Stimulated activated CD4-positive, alpha-beta T cell treated with anti-CD3 and anti-CD28 coated beads, Interleukin-12 subunit alpha, Interleukin-12 subunit beta, amount 100 ng/mL, for 4 hours (primary cell): ENCODE measurements around the gene MGST2.

Experiments
- DNase-seq: peaks from one replicate; pipeline ENCODE4 v3.0.0-alpha.2; 2020

MGST2 gene

DNA sequence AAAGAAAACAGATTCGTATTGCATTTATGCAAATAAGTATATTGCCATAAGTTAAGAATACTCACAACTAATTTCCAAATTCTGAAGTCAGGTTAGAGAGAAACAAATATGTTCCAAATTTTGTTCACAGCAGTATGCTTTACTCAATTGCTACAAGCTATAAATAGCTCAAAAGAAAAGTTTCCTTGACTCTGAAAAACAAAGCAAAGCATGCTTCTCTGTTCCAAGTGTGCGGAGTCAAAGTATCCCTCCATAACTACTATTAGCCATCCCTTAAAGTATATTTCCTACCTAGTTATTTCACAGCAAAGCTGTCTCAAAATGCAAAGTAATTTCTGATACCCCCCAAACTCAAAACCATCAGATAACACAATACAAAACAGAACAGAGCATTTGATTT lies 47.3 kb downstream of the MGST2 start:
- DNase-seq: no peak

DNA sequence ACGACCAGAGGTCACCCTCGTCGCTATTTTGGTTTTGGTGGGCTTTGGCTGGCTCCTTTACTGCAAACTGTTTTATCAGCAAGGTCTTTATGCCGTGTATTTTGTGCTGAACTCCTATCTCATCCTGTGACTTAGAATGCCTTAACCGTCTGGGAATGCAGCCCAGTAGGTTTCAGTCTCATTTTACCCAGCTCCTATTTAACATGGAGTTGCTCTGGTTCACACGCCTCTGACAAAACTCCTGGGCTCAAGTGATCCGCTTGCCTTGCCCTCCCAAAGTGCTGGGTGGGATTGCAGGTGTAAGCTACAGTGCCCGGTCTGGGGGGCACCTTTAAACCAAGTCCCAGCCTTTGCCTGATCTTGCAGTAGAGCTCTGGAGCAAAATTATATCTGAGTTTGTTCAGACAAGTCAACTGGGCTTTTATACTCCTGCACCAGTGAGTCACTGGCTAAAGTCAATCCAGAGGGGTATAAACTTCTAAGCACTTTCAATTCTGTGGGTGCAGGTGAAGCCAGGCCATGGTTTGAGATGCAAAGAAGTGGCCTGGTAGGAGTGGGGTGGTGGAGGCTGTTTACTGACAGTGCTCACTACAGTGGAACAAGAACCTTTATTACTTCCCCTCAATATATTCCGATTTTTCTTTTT lies 50.2 kb downstream of the MGST2 start:
- no peak for DNase-seq

DNA sequence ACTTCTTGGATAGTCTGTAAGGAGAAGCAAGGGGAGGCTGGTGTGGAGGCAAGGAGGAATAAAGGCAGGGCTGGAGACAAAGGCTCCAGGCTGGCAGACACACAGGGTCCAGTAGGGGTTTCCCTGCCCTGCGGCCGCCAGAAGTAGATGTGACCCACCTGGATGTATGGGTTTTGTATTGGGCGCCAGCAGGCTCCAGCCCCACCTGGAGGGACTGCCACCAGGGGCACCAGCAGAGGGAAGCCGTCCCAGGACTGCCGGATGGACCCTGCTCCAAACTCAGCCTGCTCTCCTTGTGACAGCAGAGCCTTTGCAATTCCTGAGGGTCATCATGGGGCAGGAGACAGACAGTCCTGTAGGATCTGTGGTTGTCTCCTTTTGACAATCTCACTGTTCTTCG lies 52.7 kb downstream of the MGST2 start:
- DNase-seq: no peak

DNA sequence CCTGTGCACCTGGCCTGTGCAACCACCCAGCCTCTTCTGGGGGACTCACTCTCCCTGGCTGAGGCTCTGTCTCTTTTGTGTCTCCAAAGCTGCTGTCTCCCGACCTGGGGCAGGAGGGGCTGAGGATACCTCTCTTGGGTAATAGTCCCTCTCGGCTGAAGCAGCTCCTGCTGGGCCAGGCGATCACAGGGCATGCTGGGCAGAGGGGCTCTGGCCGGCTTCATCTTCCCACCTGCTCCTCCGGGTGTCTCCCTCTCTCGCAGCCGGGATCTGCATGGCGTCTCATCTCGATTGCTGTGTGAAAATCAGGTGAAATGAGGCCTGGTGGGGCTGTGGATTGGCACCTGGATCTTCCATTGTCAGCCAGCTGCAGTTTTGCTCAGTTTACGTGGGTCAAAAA lies 53.2 kb downstream of the MGST2 start:
- DNase-seq: no peak

DNA sequence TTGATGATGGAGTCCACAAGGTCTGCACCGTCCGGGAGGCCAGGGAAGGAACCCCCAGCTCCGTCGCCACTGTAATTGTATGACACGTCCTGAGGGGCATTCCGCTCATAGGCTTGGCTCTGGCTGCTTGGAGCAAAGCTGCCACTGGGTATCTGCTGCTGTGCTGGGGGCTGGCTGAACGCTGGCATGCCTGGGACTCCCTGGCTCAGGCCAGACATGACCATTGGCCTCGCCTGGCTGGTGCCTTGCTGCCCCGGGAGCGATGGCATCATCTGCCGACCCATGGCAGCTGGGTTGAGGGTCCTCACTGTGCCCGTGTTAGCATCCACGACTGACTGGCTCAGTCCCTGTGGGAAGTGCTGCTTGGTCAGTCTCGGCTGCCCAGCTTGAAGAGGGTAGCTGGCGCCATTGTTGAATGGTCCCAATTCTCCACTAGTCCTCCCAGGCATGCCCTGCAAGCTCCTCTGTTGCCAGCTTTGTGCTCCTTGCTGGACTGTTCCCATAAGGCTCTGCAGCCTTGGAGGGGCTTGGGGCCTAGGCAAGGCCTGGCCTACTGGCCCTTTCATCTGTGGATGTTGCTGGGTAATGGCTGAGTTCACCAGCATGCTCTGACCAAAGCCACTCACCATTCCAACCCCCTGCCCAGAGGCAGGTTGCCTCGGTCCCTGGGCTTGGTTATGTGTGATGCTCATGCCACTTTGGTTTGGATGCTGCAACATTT lies 53.9 kb downstream of the MGST2 start:
- no peak for DNase-seq

DNA sequence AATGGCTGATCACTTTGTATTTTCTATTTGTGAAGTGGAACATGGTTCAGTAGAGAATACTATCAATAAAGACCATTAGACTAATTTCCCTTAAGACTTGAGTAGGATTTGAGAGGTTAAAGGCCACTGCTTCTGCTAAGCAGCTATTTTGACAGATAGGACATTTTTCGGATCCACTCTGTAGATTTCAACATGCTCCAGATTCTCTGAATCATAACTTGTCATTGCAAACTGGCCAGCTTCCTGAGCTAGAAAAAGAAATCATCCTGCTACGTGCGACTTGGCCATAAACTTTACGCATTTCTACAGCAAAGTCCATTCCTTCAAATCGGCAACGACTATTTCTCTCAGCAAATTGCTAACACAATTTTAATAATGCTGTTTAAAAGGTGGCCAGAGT lies 55.2 kb downstream of the MGST2 start:
- DNase-seq: no peak

DNA sequence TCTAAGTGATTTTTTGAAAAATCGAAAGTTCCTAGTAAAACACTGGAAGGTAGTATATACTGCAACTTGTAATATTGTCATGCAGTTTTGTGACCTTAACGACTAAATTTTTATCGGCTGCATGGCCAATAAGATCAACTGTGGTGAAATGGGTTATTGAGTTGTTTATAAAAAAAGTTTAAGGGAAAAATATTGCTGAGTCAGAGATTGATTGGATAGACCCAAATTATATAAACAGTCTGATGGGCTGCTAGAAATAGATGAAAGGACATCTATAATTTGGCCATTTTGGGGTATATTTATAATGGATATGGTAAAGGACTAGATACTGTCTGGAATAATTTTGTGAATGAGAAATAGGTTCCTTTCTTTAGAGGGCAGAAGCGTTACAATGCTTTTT lies 56.2 kb downstream of the MGST2 start:
- no peak for DNase-seq

DNA sequence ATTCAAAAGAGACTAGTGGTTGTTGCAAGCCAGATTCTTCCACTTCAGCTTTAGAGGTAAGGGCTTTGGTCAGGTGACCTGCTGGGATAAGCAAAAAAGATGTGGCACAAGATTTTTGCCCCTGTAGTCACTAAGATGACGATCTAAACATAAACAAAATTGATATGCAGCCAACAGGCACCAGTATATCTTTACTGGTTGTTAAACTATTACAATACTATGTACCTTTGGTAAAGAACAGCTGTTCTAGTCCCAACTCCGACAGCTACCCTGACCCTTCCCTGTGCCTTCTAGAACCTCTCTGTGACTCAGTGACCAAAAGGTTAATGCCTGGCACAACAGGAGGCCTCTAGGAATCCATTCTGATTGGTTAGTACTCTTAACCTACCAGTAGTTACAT lies 59.6 kb downstream of the MGST2 start:
- DNase-seq: no peak

DNA sequence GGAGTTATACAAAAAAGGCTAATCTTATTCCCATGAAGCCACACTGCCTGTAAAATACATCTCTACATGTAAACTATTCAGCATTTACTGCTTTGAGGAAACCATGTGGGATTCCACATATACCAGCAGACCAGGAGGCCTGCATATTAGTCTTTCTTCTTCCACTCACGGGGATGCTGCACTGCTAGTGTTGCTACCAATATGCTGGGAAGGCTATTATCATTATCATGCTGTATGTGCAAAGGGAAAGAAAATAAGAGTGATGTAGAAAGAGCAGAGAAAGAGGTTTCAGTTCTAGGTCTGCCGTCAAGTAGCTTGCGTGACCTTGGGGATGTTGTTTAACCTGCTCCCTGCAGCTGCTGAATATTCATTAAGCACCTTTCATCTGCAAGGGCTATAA lies 61.0 kb downstream of the MGST2 start:
- DNase-seq: no peak

DNA sequence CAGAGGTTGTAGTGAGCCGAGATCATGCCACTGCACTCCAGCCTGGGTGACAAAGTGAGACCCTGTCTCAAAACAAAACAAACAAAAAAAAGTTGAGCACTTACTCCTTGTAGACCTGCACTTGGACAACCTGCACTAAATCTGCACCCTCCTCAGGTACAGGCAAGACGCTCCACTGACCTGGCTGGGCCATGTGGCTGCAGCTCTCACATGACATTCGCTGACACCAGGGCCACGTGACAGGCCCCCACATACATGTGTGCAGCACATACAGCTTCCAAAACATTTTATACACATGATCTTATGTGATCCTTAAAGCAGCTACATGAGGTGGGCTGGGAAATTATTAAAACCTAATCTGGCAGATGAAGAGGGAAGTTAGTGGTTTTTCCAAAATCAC lies 62.5 kb downstream of the MGST2 start:
- no peak for DNase-seq

DNA sequence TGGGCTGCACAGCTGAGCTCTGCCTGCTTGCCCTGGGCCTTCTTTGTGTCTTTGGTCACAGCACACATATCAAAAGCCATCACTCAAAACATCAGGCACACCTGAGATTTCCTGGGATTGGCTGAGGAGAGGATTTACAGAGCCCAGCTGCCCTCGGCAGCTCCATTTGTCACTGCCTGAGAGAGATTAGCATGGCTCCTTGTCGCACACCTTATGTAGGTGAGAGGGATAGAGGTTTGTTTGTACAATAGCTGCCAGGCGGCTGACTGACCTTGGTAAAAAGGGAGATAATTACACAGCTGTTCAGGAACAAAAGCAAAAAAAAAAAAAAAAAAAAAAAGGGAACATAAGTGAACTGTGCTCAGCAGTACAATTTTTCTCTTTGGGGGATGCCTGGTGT lies 63.2 kb downstream of the MGST2 start:
- no peak for DNase-seq

DNA sequence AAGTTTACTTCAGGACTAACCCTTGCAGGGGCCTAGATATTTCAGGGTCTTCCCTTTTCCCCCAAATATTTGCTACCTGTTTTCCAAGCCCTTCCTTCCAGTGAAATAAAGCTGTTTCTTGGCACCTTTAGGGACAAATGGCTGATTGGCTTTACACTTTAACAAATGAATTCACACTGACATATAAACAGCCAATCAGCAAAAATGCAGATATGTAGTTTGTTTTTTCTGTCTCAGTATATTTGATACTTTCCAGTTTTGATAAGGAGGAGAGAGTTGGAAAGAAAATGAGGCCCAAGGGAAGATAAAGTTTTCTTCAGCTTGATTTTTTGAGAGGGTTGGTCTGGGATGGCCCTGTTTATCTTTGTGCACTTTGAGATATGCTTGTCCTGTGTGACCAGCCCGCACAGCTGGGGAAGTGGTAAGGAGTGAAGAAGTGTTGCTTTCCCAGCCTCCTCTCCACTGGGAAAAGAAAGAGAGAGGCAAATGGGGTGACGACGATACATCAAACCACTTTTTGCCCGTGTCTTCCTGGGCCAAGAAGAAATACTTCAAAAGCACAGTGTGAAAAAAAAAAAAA lies 67.5 kb downstream of the MGST2 start:
- no peak for DNase-seq

DNA sequence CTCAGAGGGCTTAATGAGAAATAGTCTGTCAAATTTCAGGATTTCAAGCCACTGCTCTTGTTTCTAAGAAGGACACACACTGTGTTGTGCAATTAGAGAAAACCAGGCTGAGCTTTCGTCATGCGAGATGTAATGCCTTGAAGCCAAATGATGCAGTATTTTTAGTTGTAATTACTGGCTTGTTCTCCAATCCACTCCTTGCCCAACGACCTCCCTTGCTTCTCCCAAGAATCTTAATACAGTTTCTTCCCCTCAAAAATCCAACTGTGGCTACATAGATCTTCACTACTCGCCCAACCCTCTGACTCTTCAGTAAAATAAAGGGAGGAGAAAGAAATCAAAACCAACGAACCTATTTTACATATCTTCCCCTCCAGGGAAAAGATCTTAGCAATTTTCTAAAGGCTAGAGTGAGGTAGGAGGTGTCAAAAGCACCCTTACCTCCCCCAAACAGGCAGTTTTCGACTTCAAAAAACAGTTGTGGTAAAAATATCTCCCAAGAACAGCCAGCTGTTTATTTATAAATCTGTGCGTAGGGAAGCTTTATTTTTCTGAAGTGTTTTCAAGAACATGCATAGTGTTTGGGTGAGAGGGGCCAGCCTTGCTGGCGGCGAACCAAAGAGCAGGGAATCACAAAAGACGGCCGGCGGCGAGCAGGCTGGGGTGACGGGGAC lies 68.7 kb downstream of the MGST2 start:
- DNase-seq: no peak

DNA sequence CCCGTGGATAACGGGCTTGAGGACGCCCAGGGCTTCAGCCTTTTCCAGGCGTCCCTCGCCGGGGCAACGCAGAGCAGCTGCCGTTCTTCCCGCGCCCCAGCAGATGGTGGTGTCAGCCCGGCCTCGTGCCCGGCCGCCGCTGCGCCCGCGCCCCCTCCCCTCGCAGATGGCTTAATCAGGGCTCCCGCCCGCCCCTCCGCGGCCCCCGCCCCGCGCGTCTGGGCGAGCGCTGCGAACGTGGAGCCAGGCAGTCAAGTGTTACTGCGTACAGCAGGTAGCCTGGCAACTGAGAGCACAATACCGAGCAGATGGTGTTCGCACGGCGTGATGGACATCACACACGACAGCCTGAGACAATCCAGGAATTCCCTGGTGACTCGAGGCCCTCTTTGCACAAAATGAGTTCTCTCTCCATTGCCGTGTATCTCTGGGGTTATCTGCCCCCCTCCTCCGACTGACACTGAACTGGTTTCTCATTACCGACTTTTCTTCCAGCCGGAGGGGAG lies 69.3 kb downstream of the MGST2 start:
- DNase-seq: peak; percentile 54

DNA sequence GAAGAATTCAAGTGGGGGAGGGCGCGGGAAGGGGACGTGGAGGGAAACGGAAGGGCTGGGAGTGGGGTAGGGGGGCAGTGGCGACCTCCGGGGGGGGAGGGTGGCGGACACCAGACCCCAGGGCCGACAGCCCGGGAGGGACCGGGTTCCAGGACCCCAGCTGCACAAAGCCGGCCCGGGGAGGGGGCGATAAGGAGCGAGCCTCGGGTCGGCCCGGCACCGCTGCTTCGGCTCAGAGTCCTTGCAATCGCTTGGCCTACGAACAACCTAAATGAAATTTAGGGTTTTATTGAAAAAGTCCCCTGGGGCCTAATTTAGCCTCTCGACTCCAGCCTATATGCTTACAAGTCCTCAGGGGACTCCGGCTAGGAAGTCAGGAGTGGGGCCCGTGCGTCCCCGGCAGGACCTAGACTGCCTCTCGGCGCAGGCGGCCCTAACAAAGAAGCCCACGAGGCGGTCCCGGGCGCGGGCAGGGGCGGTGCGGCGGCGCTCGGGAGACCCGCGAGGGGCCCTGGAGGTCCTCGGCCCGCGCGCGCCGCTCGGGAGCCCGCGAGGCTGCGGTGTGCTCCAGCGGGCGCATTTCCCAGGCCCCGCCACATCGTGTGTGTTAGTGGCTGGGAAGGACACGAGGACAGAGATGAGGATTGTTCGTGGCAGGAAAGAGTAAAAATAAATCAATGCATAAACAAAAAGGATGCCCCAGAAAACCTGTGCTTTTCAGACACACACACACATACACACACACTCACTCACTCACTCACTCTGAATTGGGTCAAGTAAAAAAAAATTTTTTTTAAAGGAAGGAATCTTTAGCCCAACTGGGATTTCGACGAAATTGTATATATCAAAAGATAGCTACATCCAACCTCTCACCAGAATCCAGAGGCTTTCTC lies 70.0 kb downstream of the MGST2 start:
- peak; percentile 12 for DNase-seq

DNA sequence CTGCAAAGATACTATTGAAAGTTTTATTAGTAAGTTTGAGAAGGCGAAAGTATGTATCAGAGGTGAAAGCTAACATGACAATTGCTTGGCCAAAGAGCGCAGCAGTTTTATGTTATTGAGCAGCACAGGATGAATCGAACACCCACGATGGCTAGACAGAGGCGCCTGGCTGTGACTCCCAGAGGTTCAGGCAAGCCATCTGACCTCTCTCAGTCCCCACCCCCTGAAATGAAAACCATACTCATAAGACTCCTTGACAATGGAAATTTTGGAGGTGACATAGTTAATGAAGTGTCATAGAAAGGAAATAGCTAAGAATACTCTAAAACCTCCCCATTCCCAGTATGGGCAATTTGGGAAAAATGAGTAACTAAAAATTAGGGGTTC lies 70.6 kb downstream of the MGST2 start:
- DNase-seq: no peak

DNA sequence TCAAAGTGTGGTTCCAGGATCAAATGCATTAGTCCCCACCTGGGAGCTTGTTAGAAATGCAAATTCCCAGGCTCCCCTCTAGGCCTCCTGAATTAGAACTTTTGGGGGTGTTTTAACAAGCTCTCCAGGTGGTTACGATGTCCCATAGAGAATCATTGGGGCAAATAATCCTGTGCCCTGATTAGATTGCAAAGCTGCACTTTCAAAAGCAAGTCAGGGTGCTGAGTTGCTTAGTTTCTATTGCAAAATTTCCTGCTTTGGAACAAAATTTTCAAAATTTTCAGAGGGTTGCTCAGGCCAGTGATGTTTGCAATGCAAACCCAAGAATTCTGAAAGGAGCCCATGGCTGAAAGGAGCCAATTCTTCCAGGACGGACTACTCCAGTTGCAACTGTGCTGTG lies 71.0 kb downstream of the MGST2 start:
- no peak for DNase-seq

DNA sequence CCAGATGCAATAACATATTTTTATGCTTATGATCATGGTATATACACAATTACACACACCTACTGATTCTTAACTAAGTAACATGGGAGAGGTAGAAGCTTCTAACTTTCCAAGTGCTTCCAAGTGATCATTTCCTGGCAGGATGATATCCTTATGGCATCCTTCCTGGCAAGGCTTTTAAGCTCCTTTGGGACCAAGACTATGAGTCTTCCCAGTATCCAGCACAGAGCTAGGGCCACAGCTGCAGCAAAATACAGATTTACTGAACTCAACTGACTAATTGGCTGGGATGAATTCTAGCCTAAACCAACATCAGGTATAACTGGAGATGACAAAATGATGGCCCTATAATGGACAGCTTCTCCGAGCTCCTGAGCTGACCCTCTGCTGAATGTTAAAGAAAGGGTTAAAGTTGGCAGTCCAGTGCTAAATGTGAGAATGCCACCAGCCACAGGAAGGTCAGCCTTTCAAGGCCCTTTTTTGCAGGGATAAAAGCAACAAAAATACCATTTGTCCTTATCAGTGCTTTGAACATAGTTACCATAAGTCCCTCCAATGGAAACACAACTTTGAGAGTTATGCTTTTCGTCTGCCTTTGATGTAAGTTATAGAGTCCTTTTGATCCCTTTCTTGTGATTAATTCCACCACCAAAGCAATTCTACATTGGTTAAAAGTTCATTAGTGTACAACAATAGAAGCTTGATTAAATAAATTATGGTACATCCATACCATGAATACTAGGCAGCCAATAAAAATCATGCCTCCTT lies 73.4 kb downstream of the MGST2 start:
- no peak for DNase-seq

DNA sequence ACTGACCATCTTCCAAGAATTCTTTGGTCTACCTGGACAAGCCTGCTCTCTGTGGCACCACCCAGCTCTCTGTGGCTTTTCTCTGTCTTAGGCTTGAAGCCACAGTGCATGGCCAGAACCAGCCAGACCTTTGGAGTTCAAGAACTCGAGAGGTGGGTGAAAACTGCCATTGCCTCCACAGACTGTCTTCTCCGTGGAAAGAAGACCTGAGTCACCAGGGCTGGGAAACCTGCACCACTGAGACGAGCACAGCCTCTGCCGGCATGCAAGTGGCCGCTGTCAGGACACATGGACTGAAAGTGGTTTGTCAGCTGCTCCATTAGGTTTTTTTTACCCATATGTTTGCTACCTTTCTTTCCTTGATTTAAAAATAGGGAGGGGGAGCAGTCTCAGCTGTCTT lies 74.5 kb downstream of the MGST2 start:
- DNase-seq: no peak

DNA sequence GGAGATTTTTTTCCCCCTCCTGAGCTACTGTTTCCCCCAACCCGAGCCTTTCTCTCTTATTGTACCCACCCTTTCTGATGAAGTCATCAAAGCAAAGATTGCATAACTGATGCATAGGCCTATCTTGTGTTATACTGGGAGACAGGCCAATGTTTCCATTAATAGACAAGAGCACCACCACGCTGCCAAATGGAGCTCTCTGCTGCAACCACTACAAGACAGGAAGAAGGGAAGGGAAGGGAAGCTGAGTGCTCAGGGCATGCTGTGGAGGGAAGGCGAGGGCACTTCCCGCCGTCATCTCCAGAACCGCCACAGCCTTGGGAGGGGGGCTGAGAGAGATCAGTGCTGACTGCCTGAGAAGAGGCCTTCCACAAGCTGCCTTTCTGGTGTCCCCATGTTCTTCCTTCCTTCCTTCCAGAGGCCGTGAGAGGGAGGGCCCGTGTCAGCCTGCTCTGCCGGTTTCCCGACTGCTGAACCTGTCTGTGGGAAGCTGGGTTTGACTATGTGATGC lies 75.0 kb downstream of the MGST2 start:
- no peak for DNase-seq

DNA sequence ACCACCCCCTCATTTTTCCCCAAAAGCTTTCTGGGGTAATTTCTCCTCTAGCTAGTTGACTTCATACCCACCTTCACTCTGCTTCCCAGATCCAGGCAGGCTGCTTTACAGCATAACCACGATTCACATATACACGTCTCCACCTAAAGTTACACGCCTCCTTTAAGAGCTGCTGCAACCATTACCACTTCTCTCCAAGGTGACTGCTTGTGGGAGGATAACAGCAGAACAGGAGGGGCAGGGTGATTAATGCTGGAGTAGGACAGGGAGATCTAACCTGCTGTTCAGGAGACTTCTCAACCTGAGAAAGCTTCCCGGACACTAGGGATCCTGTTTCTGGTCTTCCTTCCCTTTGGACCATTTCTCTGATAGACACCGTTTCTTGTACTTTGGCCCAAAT lies 77.4 kb downstream of the MGST2 start:
- DNase-seq: no peak

DNA sequence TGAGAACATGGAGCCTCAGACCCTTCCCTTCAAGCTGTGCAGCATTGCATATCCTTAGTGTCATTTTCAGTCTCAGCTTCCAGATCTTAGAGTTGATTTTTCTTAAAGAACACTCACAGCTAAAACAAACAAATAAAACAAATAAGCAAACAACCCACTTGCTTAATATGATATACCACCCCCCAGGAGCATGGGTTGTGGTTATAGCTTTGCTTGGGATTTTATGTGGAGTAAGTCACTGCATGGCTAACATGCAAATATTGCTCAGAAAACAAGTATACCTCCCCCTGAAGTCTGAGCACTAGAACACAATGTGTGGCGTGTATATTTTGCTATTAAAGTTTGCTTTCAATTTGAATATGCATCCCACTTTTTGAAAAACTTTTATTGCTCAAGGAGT lies 78.6 kb downstream of the MGST2 start:
- no peak for DNase-seq
